ENCODE results near the gene EPOP.

GRCh38 chr17:38663964-38664644 is 10.7 kb downstream of the EPOP start:
- TF ChIP-seq CTCF (conservative IDR thresholded peaks at IDR 0.05; ENCODE audit: low read depth in 2 of 2) (no peak), EZH2 (IDR thresholded peaks at IDR 0.05; ENCODE audit: low read depth, unreplicated experiment) (no peak), CREB1 (CRISPR knock-in tag; IDR thresholded peaks at IDR 0.05; ENCODE audit: low read depth) (no peak), POLR2AphosphoS5 (IDR thresholded peaks at IDR 0.05; ENCODE audit: low read depth) (no peak), EZH2phosphoT487 (IDR thresholded peaks at IDR 0.05; ENCODE audit: unreplicated experiment) (no peak), JUNB (IDR thresholded peaks at IDR 0.05; ENCODE audit: unreplicated experiment) (no peak), REST (IDR thresholded peaks at IDR 0.05; ENCODE audit: unreplicated experiment) (no peak), ZNF462 (CRISPR knock-in tag; IDR thresholded peaks at IDR 0.05) (no peak), NANOG (IDR thresholded peaks at IDR 0.05; ENCODE audit: borderline replicate concordance) (no peak), ETS1 (IDR thresholded peaks at IDR 0.05) (no peak), ZNF331 (CRISPR knock-in tag; IDR thresholded peaks at IDR 0.05; ENCODE audit: low read depth) (no peak), STAT1 (IDR thresholded peaks at IDR 0.05; ENCODE audit: unreplicated experiment) (no peak)

Measured in GM23338 (cell line).